GM21515 (cell line): ENCODE measurements around the gene CALML3.
"Not testable (repeated sequence)": the region's sequence is repeated elsewhere in the genome, so short reads cannot be mapped to it uniquely, and the experiment has no call there.

ENCODE experiments used
- ATAC-seq: cut with Tn5 transposase; IDR thresholded peaks from one replicate; pipeline ENCODE4 v1.9.1; 2021; ENCODE audit not compliant: unreplicated experiment

Gene CALML3

DNA sequence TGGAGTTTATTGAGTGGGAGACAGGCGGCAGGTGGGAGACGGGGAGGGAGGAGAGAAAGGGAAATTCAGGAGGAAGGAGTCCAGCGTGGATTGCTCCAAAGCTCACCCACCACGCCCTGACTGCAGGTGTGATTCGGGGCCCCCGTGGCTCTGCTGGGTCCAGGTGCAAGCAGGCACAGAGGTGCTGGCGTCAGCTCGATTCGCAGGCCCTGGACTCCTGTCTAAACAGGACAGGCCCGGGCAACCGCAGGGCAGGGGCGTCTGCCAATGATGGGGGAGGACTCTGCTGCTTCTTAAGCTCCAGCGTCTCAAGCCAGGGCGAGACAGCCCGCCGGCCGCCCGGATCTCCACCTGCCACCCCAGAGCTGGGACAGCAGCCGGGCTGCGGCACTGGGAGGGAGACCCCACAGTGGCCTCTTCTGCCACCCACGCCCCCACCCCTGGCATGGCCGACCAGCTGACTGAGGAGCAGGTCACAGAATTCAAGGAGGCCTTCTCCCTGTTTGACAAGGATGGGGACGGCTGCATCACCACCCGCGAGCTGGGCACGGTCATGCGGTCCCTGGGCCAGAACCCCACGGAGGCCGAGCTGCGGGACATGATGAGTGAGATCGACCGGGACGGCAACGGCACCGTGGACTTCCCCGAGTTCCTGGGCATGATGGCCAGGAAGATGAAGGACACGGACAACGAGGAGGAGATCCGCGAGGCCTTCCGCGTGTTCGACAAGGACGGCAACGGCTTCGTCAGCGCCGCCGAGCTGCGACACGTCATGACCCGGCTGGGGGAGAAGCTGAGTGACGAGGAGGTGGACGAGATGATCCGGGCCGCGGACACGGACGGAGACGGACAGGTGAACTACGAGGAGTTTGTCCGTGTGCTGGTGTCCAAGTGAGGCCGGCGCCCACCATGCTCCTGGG, at the start of gene CALML3:
Gene CALML3, plus strand, starts transcription at position 321 of the 920 bp plus-strand sequence. Its CDS starts 125 bp downstream, at position 446.
- ATAC-seq: no peak

DNA sequence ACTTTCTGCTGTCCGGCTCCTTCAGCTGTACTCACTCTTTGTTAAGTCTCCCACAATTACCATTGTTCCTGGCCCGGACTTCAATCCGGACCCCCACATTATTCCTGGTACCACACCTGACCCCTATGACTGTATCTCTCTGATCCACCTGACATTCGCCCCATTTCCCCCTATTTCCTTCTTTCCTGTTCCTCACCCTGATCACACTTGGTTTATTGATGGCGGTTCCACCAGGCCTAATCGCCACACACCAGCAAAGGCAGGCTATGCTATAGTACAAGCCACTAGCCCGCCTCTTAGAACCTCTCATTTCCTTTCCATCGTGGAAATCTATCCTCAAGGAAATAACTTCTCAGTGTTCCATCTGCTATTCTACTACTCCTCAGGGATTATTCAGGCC, 49.7 kb upstream of the CALML3 start:
- not testable (repeated sequence) for ATAC-seq

GRCh38 chr10:5475974-5476807, 48.6 kb upstream of the CALML3 start:
- not testable (repeated sequence) for ATAC-seq

DNA sequence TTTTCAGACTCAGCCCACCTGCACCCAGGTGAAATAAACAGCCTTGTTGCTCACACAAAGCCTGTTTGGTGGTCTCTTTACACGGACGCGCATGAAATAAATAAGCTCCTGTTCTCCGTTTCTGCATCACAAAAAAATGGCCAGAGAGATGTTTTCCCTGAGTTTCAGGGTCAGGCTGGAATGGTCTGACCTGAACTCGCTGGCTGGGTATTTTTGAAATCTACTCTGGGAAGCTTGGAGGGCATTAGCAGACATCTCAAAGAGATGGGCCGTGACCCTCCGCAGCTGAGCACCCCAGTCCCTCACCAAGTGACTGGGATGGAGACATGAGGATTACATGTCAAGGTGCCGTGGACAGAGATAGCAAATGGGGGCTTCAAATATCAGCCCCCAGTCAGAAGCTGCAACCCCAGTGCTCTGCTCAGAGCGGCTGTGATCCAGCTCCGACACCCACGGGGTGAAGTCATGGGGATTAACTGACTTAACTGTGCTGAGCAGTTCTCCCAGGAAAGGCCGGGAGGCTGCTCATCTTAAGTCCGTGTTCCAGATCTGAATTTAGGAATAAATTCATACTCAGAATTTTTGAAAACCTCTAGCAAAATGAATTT, 47.7 kb upstream of the CALML3 start:
- no peak for ATAC-seq

DNA sequence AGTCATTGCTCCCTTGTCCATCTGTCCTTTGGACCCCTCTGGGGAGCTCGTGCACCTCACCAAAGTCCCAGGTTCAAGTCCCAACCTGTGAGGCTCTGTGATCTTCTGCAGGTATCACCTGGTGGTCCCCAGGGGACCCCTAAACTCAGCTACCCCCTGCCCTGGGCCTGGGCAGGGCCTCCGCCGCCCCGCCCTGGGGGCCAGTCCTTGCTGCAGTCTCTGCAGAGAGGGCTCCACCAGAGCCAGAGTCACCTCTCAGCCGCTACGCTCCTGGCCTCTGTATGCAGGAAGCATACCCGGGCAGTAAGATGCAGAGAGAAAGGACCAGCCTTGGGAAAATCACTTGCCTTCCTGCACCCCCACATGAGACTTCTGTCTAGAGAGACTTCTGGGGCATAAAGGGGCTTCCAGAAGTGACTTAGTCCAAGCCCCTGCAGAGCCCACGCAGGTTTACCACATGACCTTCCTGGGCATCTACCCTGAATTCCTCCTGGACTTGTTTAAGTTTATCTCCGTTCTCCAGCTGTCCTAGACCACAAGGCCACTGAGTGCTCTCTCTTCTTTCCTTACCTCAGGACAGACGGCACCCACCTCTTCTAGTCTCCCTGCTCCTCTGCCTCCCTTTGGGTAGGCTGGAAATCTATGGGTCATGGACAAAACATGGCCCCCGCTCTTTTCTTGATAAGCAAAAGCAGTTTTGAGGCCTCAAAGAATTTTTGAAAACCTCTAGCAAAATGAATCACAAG, 46.6 kb upstream of the CALML3 start:
- ATAC-seq: no peak

DNA sequence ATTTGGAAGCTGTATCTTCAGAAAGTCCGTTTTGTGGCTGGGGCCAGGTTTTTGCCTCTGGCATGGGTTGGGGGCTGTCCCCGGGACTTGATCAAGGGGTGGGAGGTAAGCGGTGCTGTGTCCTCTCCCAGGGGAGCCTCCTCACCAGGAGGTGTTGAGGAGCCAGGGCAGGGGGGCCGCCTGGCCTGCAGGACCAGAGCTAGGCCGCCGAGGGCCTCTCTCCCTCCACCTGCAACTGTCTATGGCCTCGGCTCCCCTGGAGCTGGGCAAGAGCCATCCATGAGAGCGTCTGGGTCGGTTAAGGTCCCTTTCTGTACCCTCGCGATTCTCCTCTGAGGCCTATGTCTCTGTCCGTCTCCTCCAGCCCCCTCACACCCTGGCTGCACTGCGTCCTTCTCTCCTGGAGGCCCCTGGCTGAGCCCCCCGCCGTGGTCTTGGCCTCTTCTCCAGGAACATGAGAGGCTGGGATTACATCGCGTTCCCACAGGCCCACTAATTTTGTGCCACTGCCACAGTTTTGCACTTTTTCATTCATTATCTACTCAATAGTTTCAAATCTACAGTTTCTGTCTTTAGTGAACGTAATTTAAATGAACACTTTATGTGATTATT, 46.0 kb upstream of the CALML3 start:
- no peak for ATAC-seq

DNA sequence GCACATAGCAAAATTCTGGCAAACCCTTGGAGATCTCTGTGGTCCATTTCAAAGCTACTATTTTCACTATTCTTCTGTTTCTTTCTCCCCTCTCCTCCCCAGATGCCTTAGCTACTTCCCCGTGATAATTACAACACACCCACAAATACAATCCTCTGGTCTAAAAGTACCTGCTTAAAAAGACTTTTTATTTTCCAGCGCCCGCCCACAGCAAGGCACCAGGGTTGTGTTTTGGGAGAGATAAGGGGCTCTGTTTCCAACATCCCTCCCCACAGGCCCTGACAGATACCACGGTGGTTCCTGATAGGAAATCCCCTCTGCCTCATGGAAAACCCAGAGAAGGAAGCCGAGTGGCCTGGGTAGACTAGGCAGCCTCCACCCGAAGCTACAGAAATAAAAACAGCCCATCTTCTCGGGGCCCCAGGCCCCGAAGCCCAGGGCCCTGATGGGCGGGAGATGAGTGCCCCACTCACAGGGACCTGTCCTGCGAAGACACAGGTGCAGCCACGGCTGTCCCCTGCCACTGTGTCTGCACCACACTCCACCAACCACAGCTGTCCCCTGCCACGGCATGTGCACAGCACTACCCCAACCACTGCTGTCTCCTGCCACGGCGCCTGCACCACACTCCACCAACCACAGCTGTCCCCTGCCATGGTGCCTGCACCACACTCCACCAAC, 45.1 kb upstream of the CALML3 start:
- no peak for ATAC-seq

DNA sequence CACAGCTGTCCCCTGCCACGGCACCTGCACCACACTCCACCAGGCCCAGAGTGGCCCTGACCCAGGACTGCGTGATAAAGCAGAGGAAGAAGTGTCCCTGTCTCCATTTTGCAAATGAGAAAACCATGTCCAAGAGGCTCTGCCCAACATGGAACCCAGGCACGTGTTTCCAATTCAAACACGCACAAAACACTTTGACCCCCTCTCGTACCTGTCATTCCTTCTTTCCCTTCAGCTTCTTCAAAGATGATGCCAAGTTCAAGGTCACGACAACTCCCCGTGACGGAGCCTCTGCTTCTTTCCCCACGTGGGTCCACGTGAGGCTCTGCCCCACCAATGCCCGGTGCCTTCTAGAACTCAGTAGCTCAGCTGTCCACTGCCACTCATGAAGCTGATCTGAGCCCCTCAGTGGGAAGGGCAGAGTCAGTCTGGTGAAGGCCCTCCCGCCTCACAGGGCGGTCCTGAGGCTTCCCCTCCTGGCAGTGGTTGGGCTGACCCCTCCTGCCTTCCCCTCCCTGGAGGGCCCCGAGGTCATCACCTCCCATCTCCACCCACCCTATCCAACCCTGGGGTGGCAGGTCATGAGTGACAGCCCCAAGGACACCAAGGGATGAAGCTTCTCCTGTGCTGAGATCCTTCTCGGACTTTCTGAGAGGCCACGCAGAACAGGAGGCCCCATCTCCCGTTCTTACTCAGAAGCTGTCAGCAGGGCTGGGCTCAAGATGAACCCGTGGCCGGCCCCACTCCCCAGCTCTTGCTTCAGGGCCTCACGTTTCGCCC, 44.4 kb upstream of the CALML3 start:
- ATAC-seq: no peak

GRCh38 chr10:5481121-5481520, 43.6 kb upstream of the CALML3 start:
- no peak for ATAC-seq

- ATAC-seq: no peak
These were observed 42.7 kb upstream of the CALML3 start for GRCh38 chr10:5482016-5482415.

GRCh38 chr10:5484205-5484604, 40.6 kb upstream of the CALML3 start:
- no peak for ATAC-seq

GRCh38 chr10:5485290-5485689, 39.5 kb upstream of the CALML3 start:
- no peak for ATAC-seq

DNA sequence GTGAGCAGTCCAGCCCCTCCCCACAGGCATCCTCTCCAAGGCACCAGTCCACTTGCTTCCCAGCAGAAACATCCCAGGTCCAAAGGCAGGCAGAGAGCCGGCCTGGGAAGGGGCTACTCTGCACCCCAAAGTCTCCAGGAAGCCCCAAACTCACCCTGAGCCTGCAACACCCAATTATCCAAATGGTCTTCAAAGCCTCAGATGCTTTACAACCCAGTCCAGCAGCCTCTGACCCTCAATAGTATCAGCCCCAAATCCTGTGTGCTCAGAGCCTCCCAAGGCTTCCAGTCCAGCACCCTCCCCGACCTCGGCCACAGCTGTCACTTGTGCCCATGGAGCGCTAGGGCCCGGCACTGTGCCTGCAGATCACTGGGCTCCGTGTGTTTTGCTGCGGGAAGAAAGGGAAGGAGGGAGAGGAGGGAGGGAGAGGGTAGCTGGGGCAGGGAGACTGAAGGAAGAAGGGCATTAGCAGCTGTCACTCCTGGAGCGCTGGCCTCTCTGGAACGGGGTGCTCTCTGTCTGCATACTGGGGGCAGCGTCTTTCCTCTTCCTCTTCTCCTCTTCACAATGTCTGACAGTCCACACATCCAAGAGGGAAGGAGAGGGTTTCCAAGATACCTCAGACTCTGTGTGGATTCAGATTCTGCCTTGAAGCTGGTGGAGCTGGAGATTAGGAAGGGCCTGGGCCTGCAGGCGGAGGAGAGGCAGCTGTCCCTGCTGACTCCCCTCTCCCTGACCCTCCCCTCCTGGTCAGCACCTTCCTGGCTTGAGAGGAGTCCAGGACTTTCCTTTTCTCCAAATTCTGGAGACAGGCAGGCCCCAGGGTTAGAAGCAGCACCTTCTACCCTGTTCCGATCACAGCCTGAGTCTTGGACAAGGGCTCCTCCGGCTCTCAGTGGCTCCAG, 38.6 kb upstream of the CALML3 start:
- ATAC-seq: no peak

GRCh38 chr10:5486853-5487235, 37.9 kb upstream of the CALML3 start:
- no peak for ATAC-seq

- ATAC-seq: no peak
These were observed 36.2 kb upstream of the CALML3 start for GRCh38 chr10:5488272-5489161.

GRCh38 chr10:5490032-5490431, 34.7 kb upstream of the CALML3 start:
- ATAC-seq: no peak
